Measurements from ENCODE around the gene RNF150.

GRCh38 chr4:141003193-141003592 is 130.1 kb downstream of the RNF150 start:
- TF ChIP-seq CTCF (IDR thresholded peaks at IDR 0.05) (no peak), POLR2A (IDR thresholded peaks at IDR 0.05) (no peak)
